ENCODE data around the gene FKBP3.

GRCh38 chr14:45083617-45083975 is 50.7 kb downstream of the FKBP3 start:
- TF ChIP-seq CTCF (IDR thresholded peaks at IDR 0.05) (no peak), POLR2A (IDR thresholded peaks at IDR 0.05) (no peak)

Measured in lower leg skin (tissue), 3 donors.